ENCODE results near the gene OPRM1.

DNA sequence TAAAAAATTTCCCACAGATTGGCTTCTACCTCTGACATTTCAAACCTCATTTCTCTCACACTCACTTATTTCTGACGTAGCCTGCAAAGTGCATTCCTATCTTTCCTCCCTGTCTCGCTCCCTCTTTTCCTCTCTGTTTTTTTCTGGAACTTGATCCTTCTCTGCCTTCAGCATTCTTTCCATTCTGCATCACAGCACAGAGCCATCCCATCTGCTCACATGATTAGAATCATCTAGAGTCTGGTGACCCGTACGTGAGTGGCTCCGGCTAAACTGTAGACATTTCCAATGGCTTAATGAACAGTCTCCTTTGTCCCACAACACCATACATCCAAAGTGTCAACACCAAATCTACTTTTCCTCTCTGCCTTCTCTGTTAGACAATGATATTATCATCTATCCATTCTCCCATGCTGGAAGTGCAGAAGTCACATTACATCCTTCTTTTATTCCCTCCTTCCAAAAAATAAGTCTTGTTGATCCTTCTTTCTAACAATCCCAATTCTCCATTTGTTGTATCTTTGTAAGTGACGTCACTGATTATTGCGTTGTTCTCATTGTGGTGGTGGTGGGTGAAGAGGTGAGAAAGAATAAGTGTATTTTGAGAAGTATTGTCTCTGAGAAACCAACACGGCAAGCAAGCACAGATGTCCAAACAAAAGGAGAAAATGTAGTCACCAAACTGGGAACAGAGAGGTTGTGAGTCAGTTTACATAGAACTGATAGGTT, 41.6 kb downstream of the OPRM1 start:
- TF ChIP-seq, protein P1, sequence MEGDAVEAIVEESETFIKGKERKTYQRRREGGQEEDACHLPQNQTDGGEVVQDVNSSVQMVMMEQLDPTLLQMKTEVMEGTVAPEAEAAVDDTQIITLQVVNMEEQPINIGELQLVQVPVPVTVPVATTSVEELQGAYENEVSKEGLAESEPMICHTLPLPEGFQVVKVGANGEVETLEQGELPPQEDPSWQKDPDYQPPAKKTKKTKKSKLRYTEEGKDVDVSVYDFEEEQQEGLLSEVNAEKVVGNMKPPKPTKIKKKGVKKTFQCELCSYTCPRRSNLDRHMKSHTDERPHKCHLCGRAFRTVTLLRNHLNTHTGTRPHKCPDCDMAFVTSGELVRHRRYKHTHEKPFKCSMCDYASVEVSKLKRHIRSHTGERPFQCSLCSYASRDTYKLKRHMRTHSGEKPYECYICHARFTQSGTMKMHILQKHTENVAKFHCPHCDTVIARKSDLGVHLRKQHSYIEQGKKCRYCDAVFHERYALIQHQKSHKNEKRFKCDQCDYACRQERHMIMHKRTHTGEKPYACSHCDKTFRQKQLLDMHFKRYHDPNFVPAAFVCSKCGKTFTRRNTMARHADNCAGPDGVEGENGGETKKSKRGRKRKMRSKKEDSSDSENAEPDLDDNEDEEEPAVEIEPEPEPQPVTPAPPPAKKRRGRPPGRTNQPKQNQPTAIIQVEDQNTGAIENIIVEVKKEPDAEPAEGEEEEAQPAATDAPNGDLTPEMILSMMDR (IDR thresholded peaks at IDR 0.05), result no peak
- TF ChIP-seq EZH2 (IDR thresholded peaks at IDR 0.05; ENCODE audit: borderline replicate concordance, insufficient read depth, low read depth, low read length, poor library complexity, severe bottlenecking), result no peak
